Prostate gland (tissue), 2 donors: Measurements from ENCODE around the gene NNT.

Experiments used
- POLR2A ChIP-seq: fragments of 450-650 bp; IDR thresholded peaks from one replicate; pipeline ENCODE4 v1.6.1; 2016; ENCODE audit warnings: antibody characterized with exemption, mild to moderate bottlenecking
- TF ChIP-seq, protein P1 (sequence below), 4 experiments: fragments of 200-600 bp in 2 of 4; fragments of 450-650 bp in 2 of 4; sonication (generic) in 2 of 4; IDR thresholded peaks; 1 replicate in 3 of 4; 2 replicates in 1 of 4; pipeline ENCODE4 v1.5.1; 2016 to 2019; ENCODE audit warnings: antibody characterized with exemption in 4 of 4, mild to moderate bottlenecking in 2 of 4, moderate library complexity in 2 of 4

DNA sequence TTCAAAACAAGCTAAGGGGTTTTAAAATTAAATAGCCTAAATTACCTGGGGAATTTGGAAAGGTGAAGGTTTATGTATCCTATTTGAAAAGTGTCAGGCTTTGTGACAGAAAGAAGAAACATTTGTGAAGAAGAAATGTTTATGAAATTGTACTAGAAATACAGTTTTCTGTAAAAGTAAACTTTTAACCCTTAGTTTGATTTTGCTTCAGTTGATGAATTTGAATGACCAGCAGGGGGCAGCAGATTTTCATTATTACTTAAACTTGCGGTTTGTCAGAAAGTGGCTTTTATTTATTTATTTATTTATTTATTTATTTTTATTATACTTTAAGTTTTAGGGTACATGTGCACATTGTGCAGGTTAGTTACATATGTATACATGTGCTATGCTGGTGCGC, 58.1 kb downstream of the NNT start:
- TF ChIP-seq, protein P1, sequence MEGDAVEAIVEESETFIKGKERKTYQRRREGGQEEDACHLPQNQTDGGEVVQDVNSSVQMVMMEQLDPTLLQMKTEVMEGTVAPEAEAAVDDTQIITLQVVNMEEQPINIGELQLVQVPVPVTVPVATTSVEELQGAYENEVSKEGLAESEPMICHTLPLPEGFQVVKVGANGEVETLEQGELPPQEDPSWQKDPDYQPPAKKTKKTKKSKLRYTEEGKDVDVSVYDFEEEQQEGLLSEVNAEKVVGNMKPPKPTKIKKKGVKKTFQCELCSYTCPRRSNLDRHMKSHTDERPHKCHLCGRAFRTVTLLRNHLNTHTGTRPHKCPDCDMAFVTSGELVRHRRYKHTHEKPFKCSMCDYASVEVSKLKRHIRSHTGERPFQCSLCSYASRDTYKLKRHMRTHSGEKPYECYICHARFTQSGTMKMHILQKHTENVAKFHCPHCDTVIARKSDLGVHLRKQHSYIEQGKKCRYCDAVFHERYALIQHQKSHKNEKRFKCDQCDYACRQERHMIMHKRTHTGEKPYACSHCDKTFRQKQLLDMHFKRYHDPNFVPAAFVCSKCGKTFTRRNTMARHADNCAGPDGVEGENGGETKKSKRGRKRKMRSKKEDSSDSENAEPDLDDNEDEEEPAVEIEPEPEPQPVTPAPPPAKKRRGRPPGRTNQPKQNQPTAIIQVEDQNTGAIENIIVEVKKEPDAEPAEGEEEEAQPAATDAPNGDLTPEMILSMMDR (IDR thresholded peaks at IDR 0.05): peak in 3 of 4 experiments; percentile 43 to 62 (median 50)
- no peak for TF ChIP-seq POLR2A
